Stimulated activated CD8-positive, alpha-beta memory T cell treated with anti-CD3 and anti-CD28 coated beads, Interleukin-7, amount 100 ng/mL, for 48 hours (primary cell): ENCODE measurements around the gene LRP8.

Experiments
- DNase-seq, 2 donors: peaks; one replicate each; pipeline ENCODE4 v3.0.0-alpha.2; 2020; ENCODE audit warnings: low read depth in 1 of 2; ENCODE audit errors: extremely low read depth in 1 of 2

Gene LRP8

DNA sequence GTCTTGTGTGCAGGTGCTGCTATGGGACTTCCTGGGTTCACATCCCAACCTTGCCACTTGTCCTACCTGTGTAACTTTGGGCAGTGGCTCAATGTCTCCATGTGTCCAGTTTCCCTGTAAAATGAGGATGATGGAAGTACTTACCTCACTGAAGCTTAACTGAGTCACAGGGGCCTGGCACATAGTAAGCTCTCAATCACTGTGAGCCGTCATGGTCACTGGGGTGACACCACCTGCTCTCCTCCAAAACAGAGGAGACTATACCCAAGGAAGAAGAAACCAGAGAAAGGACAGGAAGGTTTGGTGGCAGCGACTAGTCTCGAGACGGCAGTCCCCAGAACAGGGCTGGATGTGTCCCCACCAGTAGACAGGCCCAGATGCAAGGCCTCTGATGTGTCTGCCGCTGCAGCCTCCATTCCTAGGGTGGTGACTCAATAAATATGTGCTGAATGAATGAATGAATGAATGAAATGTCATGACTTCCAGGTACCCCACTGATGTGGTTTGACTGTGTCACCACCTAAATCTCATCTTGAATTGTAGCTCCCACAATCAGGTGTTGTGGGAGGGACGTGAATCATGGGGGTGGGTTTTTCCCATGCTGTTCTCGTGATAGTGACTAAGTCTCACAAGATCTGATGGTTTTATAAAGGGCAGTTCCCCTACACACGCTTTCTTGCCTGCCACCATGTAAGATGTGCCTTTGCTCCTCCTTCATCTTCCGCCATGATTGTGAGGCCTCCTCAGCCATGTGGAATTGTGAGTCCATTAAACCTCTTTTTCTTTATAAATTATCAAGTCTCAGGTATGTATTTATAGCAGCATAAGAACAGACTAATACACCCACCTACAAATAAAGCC, 13.0 kb upstream of the LRP8 start:
- peak in 1 of 2 donors; percentile 48 for DNase-seq

DNA sequence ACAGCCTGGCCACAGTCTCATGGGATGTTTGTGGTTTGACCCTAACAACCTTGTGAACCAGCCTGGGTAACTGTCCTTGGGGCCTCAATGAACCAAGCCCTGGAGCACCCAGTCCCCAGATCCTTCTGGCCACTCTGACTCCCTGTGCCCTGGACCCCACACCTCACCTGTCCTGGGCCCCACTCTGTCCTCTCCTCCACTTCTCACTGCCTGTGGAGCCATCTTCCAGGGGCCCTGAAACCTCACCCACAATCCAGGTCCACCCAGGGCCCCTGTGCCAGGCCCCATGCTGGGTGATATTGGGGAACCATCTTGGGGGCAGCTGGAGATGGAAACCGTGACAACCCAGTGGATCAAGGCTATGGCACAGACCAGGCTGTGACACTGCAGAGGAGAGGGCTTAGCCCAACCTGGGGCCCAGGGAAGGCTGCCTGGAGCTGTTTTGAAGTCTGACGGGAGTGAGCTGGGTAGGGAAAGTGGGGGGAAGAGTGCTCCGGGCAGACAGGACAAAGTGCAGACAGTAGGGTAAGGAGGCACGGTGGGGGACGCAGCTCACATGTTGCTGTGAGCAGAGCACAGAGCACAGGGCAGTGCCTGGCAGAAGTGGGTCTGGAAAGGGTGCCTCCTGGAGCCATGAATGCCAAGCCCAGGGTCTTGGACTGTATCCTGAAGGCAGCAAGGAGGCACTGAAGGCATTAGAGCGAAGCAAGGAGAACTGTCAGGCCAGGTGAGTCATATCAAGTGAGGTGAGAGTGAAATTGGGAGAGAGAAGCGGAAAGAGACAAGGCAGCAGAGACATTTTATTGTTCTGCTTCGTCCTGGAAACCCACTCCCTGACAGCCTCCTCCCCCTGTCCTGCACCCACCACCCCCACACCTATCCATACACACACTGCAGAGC, 12.1 kb upstream of the LRP8 start:
- no peak for DNase-seq

DNA sequence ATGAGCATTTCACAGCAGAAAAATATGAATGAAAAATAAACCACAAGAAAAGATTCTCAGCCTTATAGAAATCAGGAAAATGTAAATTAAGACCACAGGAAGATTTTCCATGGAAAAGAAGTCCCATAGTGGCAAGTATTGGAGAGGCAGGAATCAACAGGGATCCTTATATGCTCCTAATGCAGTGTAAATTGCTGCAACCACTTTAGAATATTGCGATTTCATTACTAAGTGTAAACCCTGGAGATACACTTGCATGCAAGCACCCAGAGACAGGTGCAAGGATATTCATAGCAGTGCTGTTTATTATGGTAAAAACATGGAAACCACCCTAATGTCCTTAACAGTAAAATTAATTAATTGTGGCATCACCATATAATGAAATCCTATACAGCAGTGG, 10.6 kb upstream of the LRP8 start:
- DNase-seq = no peak

DNA sequence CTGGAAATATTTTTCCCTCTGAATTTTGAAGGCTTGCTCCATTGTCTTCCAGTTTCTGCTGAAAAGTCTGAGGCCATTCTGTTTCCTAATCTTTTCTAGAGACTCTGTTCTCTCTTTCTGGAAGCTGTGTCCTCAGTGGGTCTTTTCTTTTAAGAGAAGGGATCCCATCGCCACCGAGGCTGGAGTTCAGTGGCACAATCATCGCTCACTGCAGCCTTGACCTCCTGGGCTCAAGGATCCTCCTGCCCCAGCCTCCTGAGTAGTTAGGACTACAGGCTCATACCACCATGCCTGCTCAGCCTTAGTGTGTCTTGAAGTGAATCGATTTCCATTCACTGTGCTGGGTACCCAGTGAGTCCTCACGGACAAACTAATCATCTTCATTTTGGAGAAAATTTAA, 9.6 kb upstream of the LRP8 start:
- DNase-seq = no peak

DNA sequence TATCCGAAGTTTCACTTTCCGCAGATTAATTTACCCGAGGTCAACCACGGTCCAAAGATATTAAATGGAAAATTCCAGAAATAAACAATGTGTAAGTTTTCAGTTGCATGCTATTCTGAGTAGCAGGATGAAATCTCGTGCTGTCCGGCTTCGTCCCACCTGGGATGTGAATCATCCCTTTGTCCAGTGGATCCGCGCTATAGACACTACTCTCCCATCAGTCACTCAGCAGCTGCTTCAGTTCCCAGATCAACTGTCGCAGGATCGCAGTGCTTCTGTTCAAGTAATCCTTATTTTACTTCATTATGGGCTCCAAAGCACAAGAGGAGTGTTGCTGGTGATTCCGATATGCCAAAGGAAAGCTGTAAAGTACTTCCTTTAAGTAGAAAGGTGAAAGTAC, 8.3 kb upstream of the LRP8 start:
- no peak for DNase-seq

DNA sequence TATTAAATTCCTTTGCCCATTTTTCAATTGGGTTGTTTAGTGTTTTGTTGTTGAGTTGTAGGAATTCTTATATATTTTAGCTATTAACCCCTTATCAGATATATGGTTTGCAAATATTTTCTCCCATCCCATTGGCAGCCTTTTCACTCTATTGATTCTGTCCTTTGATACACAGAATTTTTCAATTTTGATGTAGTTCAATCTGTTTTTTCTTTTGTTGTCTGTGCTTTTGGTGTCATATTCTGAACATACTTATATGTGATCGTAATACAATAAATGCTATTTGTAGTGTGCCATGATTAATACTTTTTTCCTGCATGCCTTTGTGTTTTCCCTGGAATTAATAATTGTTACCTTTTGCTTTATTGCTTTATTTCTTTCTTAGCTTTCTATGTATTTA, 7.8 kb upstream of the LRP8 start:
- no peak for DNase-seq

DNA sequence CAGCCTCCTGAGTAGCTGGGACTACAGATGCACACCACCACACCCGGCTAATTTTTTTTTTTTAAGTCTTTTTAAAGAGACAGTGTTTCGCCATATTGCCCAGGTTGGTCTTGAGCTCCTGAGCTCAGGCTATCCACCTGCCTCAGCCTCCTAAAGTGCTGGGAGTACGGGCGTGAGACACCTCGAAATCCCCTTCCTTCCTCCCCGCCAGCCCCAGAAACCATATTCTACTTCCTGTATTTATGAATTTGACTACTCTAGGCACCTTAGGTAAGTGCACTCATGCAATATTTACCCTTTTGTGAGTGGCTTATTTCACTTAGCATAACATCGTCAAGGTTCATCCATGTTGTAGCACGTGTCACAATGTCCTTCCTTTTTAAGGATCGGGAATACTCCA, 6.9 kb upstream of the LRP8 start:
- DNase-seq = no peak

DNA sequence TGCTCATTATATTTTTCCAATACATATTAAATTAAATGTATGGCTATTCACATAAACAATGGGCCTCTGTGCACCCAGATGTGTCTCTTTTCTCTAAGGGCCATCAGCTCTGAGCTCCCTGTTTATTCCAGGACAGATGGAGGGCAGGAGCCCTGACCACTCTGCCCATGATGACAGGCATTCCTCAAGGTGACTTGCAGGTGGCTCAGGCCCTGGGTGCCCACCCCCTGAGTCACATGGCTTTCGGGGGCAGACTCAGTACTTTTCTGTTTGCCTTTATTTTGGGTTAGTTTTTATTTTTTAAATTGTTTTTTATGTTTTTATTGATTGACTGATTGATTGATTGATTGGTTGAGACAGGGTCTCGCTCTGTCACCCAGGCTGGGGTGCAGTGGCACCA, 6.4 kb upstream of the LRP8 start:
- no peak for DNase-seq

DNA sequence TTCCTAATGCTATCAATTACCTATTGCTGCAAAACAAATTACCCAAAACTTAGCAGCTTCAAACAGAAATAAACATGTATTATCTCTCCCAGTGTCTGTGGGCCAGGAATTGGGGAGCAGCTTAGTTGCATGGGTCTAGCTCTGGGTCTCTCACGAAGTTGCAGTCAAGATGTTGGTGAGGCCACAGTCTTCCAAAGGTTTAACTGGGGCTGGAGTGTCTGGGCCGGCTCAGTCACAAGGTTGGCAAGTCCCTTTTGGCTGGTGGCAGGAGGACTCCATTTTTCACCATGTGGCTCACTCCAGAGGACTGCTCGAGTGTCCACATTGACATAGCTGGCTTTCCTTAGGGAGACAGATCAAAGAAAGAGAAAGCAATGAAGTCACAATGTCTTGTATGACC, 5.0 kb upstream of the LRP8 start:
- DNase-seq = no peak

DNA sequence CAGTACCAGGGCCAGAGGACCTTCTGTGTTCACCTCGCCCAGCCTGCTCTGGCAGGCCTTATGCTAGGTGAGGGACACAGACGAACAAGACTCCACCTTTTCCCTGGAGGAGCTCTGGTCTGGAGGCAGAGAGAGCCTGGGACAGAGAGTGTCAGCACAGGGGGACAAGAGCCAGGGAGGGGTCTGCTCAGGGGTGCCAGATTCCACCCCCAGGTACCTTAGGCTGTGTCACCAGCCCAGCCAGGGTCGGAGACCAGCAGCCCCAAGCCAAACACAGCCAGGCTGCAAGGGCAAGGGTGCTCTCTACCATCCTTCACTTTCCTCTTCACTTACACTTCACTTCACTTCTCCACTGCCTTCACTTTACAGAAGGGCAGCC, 4.3 kb upstream of the LRP8 start:
- no peak for DNase-seq

DNA sequence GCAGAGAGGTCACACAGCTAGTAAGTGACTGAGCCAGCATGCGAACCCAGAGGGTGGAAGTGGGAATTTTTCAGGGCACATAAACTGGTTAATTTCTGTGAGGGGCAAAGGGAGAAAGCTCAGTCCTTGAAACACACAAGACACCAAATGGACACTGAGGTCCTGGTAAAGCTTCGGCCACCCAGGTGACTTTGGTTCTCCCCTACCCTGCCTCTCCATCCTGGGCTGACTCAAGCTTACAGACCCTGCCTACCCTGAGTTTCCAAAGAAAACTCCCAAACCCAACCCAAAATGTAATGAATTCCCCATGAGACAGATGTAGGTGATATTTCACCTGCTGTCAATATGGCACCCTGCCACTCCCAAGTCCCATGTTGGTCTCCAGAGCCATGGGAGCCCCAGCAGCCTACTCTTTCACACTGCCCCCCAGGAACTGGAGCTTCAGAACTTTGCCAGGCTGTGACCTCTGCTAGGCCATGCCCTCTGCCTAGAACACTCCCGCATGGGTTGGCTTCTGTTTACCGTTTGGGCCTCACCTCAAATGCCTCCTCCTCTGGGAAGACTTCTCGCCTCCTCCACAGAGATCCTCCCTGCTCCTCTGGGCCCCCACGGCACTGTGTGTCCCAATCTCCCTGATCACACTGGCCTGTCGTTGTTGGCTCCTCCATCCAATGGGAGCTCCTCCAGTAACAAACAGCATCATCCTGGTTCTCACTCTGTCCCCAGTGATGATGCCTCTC, 3.7 kb upstream of the LRP8 start:
- no peak for DNase-seq

DNA sequence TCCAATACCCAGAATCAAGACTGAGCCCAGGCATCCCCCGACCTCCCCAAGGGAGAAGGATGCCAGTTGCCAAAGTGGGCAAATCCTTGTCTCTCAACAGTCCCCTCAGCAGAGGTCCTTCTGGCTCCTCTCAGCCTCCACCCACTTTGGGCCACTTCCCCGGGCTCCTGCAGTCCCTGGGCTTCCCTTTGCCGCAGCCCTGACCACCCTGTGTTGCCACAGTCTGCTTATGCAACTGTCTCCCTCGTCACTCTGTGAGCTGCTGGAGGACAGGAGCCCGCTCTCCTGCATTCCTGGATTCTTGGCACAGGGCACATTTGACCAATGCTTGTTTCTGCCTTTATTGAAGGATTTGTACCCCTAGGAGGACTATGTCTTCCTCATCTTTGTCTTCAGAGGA, 2.9 kb upstream of the LRP8 start:
- no peak for DNase-seq

DNA sequence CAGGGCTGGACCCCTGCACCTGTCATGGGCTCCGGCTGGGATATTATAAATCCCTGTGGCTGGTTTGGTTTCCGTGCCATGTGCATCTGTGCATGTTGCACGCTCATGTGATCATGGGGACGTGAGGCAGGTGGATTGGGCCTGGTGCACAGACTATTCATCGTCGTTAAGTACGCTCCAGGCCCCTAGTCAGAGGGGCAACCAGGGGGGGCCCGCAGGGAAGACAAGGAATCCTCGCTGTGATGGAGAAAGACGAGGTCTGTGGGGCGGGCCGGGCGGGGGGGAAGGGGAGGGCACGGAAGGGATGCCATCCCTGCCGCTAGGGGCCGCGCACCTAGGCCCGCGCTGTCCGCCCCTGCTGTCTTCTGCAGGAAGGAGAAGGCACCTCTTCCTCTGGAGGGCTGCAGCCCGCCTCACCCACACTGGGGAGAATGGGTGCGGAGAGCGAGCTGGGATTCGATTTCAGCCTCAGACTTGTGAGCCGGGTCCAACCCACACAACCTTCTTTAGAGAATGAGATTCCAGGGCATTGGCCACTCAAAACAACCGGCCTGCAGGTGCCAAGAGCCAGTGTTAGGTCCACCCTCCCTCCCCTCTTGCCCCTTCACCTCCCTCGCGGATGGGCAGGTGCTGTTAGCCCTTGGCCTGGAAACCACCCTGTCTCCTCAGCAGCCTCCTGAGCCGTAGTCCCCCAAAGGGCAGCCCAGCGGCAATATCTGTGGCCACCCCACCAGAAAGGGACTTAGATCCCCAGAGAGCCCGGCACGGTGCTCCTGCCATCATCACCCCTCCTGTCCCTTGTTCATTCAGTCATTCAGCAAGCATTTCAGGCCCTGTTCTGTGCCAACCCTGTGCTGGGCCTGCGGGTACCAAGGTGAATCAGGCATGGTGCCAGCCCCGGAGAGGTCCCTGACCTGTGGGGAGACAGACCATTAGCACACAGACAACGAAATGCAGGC, 950 bp upstream of the LRP8 start:
- DNase-seq = no peak

DNA sequence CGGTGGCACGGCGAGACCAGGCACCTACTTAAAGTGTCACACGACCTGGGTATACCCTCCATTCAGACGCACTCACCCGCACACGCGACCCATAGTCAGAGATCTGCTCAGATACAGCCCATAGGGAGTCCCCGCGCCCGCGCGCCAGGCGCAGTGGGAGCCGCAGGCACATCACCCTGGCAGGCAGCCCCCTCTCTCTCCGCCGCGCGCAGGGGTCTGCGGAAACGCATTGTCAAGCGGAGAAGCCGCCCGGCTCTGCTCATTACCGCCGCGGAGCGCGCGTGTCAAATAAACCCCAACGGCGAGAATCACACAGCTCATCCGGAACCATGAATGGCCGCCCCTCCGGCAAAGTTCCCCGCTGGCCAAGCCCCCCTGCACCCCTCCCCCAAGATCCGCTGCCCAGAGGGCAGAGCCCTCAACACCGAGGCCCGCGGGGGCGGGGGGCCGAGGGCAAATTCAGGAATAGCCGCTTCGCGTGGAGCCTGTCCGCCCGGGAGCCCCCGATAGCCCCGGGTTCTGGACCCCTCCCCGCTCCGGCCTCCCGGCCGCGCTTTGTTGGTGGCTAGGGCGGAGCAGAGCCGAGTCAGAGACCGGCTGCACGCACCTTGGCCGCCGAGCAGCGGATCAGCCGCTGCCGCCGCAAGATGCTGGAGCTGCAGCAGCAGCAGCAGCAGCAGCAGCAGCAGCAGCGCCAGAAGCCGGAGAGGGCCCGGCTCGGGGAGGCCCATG, 522 bp downstream of the LRP8 start:
- DNase-seq = peak; percentile 20 to 30

DNA sequence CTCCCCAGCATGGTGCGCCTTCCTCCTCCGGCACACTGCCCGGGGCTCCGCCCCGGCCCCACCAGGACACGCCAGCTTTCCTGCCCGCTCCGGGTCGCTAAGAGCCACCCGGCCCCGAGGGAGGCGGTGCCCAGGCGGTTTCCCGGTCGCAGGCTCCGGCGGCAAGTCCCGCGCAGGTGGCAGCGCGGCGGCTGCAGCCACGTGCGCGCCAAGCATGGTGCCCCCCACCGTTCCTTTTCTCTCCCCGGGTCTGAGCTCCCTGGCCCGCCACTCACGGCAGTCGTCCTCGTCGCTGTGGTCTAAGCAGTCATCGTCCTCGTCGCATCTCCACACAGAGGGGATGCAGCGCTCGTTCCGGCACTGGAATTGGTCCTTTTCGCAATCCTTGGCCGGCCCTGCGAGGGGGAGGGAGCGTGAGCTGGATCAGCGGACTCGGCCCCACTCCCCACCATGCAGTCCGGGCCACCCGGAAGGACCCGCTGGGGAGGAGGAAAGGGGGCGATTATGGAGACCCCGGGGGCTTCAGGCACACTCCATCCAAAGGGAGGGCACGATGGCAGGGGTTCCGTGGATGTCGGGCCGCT, 1.2 kb downstream of the LRP8 start:
- no peak for DNase-seq

DNA sequence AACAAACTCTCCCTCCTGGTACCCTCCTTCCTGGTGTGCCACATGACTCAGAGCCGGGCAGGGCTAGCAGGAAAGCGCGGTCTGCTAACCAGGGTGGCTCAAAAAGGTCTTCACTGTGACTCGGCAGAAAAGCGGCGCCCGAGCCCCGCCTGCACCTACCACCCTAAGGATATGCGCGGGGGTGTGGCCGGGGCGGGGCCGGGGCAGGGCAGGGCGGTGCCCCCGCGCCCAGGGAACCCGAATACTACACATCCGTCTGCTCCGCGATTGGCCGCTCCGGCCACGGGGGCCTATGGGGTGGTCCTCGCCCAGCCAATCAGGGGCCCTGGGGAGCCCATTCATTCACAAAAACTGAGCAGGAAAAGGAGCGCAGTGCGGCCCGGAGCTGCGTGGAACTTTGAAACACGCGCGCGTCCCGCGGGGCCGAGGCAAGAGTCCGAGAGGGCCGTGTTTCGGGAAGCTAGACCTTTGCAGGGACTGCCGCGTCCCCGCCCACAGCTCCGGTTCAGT, 1.7 kb downstream of the LRP8 start:
- peak; percentile 95 to 96 for DNase-seq

DNA sequence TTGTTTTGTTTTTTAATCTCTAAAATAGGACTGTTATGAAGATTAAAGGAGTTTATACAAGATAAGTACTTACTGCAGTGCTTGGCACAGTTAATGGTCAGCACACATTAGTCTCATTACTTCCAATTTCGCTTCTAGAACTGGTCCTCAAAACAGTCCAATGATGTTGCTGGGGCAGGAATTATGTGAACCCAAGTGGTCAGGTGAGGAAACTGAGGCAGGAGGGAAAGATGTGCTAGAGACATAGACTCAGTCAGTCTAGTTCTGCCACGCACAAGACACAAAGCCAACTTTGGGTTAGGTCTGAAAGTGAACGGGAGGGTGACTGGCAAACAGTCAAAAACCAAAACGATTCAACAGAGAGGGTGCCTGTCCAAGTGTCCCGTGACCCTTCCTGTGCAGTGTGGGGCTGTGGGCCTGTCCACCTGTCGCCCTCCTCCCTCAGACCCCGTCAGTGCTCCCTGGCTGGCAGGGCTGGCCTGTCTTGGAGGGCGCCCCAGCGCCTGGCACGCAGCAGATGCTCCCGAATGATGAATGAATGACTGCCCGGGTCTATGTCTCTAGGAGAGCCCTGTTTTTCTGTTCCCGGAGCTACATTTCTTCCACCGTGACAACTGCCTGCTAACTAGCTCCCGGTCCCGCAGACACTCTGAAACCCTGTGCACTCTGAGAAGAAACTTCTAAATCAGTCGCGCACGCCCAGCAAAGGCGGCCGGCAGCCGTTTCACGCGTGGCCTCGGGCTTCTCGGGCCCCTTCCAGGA, 2.4 kb downstream of the LRP8 start:
- DNase-seq = no peak

DNA sequence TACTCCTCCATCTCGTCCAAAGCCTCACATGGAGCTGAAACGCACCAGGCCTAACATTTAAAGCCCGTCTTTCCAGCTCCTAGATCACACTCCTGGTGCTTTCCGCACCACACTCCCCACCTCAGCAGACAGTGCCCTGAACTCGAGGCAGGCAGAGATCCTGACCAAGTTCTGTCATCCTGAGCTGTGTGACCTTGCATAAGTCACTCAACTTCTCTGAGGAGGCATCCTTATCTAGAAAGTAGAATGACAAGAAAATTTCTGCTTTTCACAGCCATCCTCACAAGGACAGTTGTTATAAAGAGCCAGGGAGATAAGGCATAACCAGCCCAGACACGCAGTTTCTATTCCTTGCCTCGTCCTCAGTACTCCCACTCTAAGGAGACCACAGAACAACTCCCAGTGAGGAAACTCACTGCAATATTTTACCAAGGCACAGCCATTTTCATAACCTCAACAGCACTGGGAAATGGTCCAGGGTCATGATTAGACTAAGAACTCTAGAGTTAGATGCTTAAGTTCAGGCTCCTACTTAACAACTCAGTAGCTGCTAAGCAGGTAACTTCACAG, 3.1 kb downstream of the LRP8 start:
- no peak for DNase-seq
